Left renal pelvis (tissue), 4 donors: ENCODE results near the gene VWA3B. TPM values are rescaled to one million over a fixed set of nuclear protein-coding genes. Genes with fewer than 3 reads are reported as not detected.

ENCODE experiments used
- polyA plus RNA-seq, 4 donors: library from polyadenylated mRNA; unstranded; fragments of 120-200 nt; gene quantifications; one replicate each; pipeline ENCODE4 v1.2.1, GENCODE V29; 2013; ENCODE audit not compliant: insufficient read length in 4 of 4

The VWA3B gene
- polyA plus RNA-seq, 4 donors: 0.26 to 0.94 (median 0.70) TPM

Other genes with a start within 250 kb of the VWA3B start
- gene TMEM131, start 91.2 kb upstream of the VWA3B start, polyA plus RNA-seq: 10 to 100 TPM; 46.5 to 52.6 (median 50.4) TPM